Mucosa of stomach (tissue), 1 donor: ENCODE measurements around the gene FAF1.

ENCODE experiments used
- H3K27me3 ChIP-seq: one replicate; pipeline ENCODE4 v1.7.0; 2013; ENCODE audit warnings: mild to moderate bottlenecking, low read length; ENCODE audit not compliant: control insufficient read depth, insufficient read depth
- H3K36me3 ChIP-seq: one replicate; pipeline ENCODE4 v1.7.0; 2013; ENCODE audit warnings: low read length; ENCODE audit not compliant: control insufficient read depth, insufficient read depth
- H3K4me1 ChIP-seq: one replicate; pipeline ENCODE4 v1.7.0; 2013; ENCODE audit warnings: mild to moderate bottlenecking, low read length; ENCODE audit not compliant: control insufficient read depth, insufficient read depth
- H3K4me3 ChIP-seq: one replicate; pipeline ENCODE4 v1.7.0; 2013; ENCODE audit warnings: low read length
- H3K9ac ChIP-seq: one replicate; pipeline ENCODE4 v1.7.0; 2013; ENCODE audit warnings: mild to moderate bottlenecking, low read length, moderate library complexity
- H3K9me3 ChIP-seq: one replicate; pipeline ENCODE4 v1.7.0; 2013; ENCODE audit warnings: mild to moderate bottlenecking, low read length, moderate library complexity; ENCODE audit not compliant: control insufficient read depth
- donor health status: Pancreatic carcinoma.

The FAF1 gene

GRCh38 chr1:50593515-50593914, 366.6 kb downstream of the FAF1 start:
- H3K9me3 ChIP-seq = no peaks in the 10 kb centered on the region
- no peak overlapping the region for H3K4me3 ChIP-seq
- no peaks in the 10 kb centered on the region for H3K27me3 ChIP-seq
- no peaks in the 10 kb centered on the region for H3K36me3 ChIP-seq
- H3K4me1 ChIP-seq = no peaks in the 10 kb centered on the region
- no peak overlapping the region for H3K9ac ChIP-seq

- H3K27me3 ChIP-seq = no peaks in the 10 kb centered on the region
Observed at GRCh38 chr1:50591598-50591997, 368.5 kb downstream of the FAF1 start.

GRCh38 chr1:50582346-50582745, 377.7 kb downstream of the FAF1 start:
- Histone ChIP-seq H3K27me3 (no peaks in the 10 kb centered on the region), H3K4me3 (no peak overlapping the region), H3K9me3 (no peaks in the 10 kb centered on the region), H3K9ac (no peak overlapping the region), H3K36me3 (no peaks in the 10 kb centered on the region), H3K4me1 (no peaks in the 10 kb centered on the region)

More at GRCh38 chr1:50591598-50591997, 368.5 kb downstream of the FAF1 start:
- no peaks in the 10 kb centered on the region for H3K36me3 ChIP-seq
- H3K4me1 ChIP-seq = no peaks in the 10 kb centered on the region
- H3K9ac ChIP-seq = no peak overlapping the region
- H3K4me3 ChIP-seq = no peak overlapping the region
- H3K9me3 ChIP-seq = no peaks in the 10 kb centered on the region

GRCh38 chr1:50570066-50570468, 390.0 kb downstream of the FAF1 start:
- H3K9ac ChIP-seq = no peak overlapping the region
- no peaks in the 10 kb centered on the region for H3K36me3 ChIP-seq

GRCh38 chr1:50568782-50569181, 391.3 kb downstream of the FAF1 start:
- peaks cover 6% of the 10 kb centered on the region for H3K4me1 ChIP-seq
- no peaks in the 10 kb centered on the region for H3K9me3 ChIP-seq
- H3K9ac ChIP-seq = no peak overlapping the region
- no peaks in the 10 kb centered on the region for H3K36me3 ChIP-seq
- no peaks in the 10 kb centered on the region for H3K27me3 ChIP-seq
- H3K4me3 ChIP-seq = no peak overlapping the region

More at GRCh38 chr1:50570066-50570468, 390.0 kb downstream of the FAF1 start:
- Histone ChIP-seq H3K9me3 (no peaks in the 10 kb centered on the region), H3K27me3 (no peaks in the 10 kb centered on the region), H3K4me3 (no peak overlapping the region), H3K4me1 (peaks cover 6% of the 10 kb centered on the region)

- no peak overlapping the region for H3K4me3 ChIP-seq
- no peak overlapping the region for H3K9ac ChIP-seq
- H3K36me3 ChIP-seq = no peaks in the 10 kb centered on the region
- H3K4me1 ChIP-seq = peaks cover 6% of the 10 kb centered on the region
- H3K27me3 ChIP-seq = no peaks in the 10 kb centered on the region
- no peaks in the 10 kb centered on the region for H3K9me3 ChIP-seq
Observed at GRCh38 chr1:50566405-50566804, 393.7 kb downstream of the FAF1 start.

GRCh38 chr1:50564417-50564816, 395.6 kb downstream of the FAF1 start:
- H3K4me3 ChIP-seq = no peak overlapping the region
- no peaks in the 10 kb centered on the region for H3K4me1 ChIP-seq
- no peak overlapping the region for H3K9ac ChIP-seq
- no peaks in the 10 kb centered on the region for H3K36me3 ChIP-seq
- no peaks in the 10 kb centered on the region for H3K27me3 ChIP-seq
- no peaks in the 10 kb centered on the region for H3K9me3 ChIP-seq

- no peak overlapping the region for H3K9ac ChIP-seq
- no peaks in the 10 kb centered on the region for H3K9me3 ChIP-seq
- H3K4me1 ChIP-seq = no peaks in the 10 kb centered on the region
- H3K4me3 ChIP-seq = no peak overlapping the region
- no peaks in the 10 kb centered on the region for H3K36me3 ChIP-seq
- no peaks in the 10 kb centered on the region for H3K27me3 ChIP-seq
Observed at GRCh38 chr1:50562106-50562505, 398.0 kb downstream of the FAF1 start.

- no peak overlapping the region for H3K4me3 ChIP-seq
- no peak overlapping the region for H3K9ac ChIP-seq
- H3K4me1 ChIP-seq = no peaks in the 10 kb centered on the region
- no peaks in the 10 kb centered on the region for H3K9me3 ChIP-seq
- H3K36me3 ChIP-seq = no peaks in the 10 kb centered on the region
- no peaks in the 10 kb centered on the region for H3K27me3 ChIP-seq
Observed at GRCh38 chr1:50559421-50559820, 400.6 kb downstream of the FAF1 start.

GRCh38 chr1:50553921-50554320, 406.1 kb downstream of the FAF1 start:
- Histone ChIP-seq H3K36me3 (no peaks in the 10 kb centered on the region), H3K4me1 (peaks cover 7% of the 10 kb centered on the region), H3K4me3 (no peak overlapping the region), H3K9ac (no peak overlapping the region), H3K27me3 (no peaks in the 10 kb centered on the region), H3K9me3 (no peaks in the 10 kb centered on the region)

GRCh38 chr1:50548243-50548642, 411.8 kb downstream of the FAF1 start:
- Histone ChIP-seq H3K4me1 (peaks cover 4% of the 10 kb centered on the region), H3K9me3 (no peaks in the 10 kb centered on the region), H3K36me3 (no peaks in the 10 kb centered on the region)

GRCh38 chr1:50542362-50542761, 417.7 kb downstream of the FAF1 start:
- Histone ChIP-seq H3K9me3 (no peaks in the 10 kb centered on the region), H3K27me3 (no peaks in the 10 kb centered on the region), H3K4me3 (no peak overlapping the region), H3K4me1 (no peaks in the 10 kb centered on the region), H3K9ac (no peak overlapping the region), H3K36me3 (no peaks in the 10 kb centered on the region)

More at GRCh38 chr1:50548243-50548642, 411.8 kb downstream of the FAF1 start:
- no peaks in the 10 kb centered on the region for H3K27me3 ChIP-seq
- no peak overlapping the region for H3K9ac ChIP-seq
- H3K4me3 ChIP-seq = no peak overlapping the region

GRCh38 chr1:50538476-50538875, 421.6 kb downstream of the FAF1 start:
- Histone ChIP-seq H3K36me3 (no peaks in the 10 kb centered on the region), H3K9ac (no peak overlapping the region), H3K27me3 (no peaks in the 10 kb centered on the region), H3K4me3 (no peak overlapping the region), H3K9me3 (no peaks in the 10 kb centered on the region), H3K4me1 (no peaks in the 10 kb centered on the region)
